DMS153 treated with DMSO at 0.1 percent for 48 hours (cell line): ENCODE measurements around the gene HOXD12.

Experiments
- DNase-seq: peaks from one replicate; lab custom pipeline; 2025; ENCODE audit not compliant: unreplicated experiment; lab: John Stamatoyannopoulos, UW

HOXD12 gene, protein sequence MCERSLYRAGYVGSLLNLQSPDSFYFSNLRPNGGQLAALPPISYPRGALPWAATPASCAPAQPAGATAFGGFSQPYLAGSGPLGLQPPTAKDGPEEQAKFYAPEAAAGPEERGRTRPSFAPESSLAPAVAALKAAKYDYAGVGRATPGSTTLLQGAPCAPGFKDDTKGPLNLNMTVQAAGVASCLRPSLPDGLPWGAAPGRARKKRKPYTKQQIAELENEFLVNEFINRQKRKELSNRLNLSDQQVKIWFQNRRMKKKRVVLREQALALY

DNA sequence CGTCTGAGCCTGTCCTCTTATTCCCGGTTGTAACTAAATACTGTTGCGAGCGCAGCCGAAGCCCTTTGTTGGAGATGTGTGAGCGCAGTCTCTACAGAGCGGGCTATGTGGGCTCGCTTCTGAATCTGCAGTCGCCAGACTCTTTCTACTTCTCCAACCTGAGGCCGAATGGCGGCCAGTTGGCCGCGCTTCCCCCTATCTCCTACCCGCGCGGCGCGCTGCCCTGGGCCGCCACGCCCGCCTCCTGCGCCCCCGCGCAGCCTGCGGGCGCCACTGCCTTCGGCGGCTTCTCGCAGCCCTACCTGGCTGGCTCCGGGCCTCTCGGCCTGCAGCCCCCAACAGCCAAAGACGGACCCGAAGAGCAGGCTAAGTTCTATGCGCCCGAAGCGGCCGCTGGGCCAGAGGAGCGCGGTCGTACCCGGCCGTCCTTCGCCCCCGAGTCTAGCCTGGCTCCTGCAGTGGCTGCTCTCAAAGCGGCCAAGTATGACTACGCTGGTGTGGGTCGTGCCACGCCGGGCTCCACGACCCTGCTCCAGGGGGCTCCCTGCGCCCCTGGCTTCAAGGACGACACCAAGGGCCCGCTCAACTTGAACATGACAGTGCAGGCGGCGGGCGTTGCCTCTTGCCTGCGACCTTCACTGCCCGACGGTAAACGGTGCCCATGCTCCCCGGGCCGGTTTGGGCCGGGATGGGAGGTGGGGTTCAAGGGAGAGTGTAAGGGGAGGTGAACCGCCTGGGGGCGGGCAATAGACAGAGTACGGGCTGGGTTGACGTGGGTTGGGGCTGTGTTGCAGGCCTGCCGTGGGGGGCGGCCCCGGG is at the start of gene HOXD12:
Gene HOXD12 (plus strand): TSS at position 68 of the 819 bp plus-strand sequence. CDS start 7 bp downstream, at position 75.
- DNase-seq: no peak

- DNase-seq: peak; percentile 70
These were observed 43.2 kb upstream of the HOXD12 start for GRCh38 chr2:176056406-176056805.

- peak; percentile 53 for DNase-seq
These were observed 35.6 kb upstream of the HOXD12 start for GRCh38 chr2:176063958-176064357.

DNA sequence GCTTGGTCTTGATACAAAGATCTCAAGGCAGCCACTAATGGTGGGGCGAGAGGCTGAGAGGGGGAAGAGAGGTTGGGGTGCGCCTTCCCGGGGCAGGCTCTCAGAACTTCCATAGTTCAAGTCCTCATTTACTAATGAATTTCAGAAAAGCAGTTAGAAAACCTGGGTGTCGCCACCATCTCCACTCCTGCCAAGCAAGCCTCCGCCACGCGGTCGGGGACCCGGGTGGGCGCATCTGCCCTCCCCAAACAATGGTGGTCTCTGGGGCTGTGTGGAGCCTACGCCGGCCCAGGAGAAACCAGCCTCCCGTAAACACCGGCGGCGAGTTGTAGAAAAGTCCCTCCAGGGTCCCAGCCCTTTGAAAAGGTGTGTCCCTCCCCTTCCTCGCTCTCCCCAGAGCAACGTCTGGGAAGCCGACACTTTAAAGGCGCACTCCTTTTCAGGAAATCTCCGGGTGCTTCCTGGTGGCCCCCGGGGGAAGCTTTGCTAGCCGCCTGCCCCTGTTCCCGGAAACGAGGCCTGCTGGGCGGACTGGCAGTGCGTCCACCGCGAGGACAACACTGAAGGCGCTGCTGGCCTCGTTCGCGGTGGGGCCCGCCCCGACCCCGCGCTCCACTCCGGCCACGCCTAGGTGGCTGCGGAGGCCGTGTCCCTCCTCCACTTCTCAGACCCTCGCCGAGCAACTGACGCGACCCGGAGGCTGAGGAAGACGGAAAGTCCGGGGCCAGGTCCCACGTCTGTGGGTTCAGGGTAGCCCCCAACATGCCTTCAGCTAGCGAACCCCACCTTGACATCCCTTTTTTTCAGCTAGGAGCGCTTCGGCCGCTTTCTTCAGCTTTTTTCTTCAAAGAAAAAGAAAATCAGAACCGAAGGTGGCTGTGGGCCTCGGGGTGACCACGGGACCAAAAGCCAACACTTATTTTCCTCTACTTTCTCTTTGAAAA is 32.7 kb upstream of the HOXD12 start:
- no peak for DNase-seq

- no peak for DNase-seq
These were observed 31.8 kb upstream of the HOXD12 start for GRCh38 chr2:176067589-176068418.

DNA sequence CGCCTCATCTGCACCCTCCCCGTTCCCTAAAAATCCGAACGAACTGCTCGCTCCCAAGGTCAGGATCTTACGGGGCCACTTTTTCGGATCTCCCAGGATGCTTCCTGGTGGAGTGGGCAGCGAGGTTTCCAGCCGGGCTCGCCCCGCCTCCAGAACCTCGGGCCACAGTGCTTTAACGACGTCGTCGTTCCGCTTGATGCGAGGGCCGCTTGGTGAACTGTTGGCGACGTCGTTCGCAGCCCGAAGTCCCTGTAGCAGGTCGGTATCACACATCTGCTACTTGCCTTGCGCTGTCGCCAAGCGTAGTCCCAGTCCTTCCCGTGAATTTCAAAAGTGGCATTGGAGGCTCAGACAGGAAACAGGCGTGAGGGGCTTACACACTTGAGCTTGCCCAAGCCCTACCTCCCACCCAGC is 31.2 kb upstream of the HOXD12 start:
- DNase-seq: no peak

GRCh38 chr2:176071330-176072291 is 28.0 kb upstream of the HOXD12 start:
- no peak for DNase-seq

- no peak for DNase-seq
These were observed 27.3 kb upstream of the HOXD12 start for GRCh38 chr2:176072292-176072669.

DNA sequence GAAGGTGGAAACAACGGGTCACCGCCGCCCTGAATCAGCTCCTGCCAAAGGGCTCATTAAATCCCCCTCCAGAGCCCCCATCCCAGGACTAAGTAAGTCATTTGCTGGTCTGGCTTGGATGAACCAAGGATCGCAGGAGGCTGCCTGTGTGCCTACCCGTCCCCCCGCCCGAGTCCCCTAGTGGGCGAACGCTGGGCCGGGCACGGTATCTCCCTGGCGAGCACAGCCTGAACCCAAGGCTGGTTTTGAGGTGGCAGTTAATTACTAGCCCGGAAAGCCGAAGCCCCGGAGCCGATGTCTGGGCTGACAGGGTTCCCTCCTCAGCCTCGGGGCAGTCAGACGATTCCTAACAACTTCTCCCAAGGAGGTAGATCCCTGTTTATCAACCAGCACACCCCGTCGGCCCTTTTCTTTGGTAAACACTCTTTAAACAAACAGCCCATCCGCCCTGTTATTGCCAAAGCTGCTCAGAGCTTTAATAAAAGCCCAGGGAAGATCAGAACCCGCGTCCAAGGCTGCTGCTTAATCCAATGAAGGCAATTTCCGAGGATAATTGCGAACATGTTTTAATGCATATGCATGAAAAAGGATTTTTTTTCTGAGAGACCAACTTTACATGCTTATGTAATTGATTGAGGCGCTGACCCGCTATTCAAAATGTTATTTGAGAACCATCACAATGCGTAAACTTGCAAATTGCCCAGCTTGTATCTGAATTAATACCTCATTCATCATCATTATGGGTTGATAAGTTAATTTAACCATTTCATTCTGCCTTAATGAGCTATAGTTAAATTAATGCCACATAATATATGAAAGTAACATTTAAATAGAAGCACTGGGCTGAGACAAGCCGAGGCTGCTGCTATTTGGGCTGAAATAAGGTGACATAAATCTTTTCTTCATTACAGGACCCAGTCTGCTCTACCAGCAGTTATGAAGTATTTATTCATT is 26.4 kb upstream of the HOXD12 start:
- no peak for DNase-seq

- no peak for DNase-seq
These were observed 24.6 kb upstream of the HOXD12 start for GRCh38 chr2:176074919-176075425.

- no peak for DNase-seq
These were observed 24.1 kb upstream of the HOXD12 start for GRCh38 chr2:176075481-176075880.

- no peak for DNase-seq
These were observed 23.5 kb upstream of the HOXD12 start for GRCh38 chr2:176076063-176076462.

DNA sequence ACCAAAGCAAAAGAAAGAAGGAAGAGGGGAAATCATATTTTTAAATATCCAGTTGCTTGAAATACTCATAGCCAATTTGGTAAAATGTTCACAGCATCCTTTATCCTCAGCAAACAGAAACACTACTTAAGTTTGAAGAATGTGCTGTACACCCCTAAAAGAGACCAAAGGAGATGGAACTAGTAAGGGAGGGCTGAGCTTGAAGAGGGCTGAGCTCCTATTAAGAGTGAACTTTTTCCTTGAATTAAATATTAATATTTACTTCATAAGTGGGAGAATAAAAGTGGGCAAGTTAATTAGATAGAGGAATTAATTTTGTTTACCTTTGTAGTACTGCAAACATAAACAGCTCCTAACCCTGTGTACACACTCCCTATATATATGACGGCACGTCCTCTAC is 22.8 kb upstream of the HOXD12 start:
- no peak for DNase-seq

DNA sequence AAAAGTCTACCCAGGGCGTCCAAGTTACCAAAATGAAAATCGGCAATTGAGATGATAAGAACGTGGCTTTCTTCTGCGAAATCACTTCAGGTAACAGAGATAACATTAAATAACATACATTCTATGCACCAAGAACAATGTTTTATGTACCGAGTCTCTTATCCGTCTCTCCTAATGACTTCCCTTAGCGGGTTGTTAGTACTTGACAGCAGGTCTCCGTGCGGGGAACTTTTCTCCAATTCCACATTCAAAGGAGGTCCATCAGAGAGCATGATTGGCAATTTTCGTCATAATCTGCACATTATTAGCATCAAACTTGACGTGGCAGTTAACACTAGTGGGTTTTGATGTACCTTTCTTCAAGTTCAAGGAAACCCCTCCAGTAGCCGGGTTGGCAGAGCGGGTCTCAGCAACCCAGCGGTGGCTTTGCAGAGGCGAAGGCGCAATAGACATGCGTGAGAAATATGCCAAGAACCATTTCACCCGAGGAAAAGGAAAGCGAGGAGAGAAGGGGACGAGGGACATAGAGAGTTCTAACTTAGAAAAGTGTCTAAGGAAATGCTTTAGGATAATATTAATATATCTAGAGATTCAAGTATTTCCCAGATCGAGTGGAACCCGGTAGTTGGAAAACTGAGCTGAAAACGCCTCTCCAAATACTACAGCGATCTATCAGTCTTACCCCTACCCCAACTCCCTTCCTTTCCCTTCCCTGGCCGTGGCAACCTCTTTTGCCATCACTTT is 20.9 kb upstream of the HOXD12 start:
- no peak for DNase-seq

DNA sequence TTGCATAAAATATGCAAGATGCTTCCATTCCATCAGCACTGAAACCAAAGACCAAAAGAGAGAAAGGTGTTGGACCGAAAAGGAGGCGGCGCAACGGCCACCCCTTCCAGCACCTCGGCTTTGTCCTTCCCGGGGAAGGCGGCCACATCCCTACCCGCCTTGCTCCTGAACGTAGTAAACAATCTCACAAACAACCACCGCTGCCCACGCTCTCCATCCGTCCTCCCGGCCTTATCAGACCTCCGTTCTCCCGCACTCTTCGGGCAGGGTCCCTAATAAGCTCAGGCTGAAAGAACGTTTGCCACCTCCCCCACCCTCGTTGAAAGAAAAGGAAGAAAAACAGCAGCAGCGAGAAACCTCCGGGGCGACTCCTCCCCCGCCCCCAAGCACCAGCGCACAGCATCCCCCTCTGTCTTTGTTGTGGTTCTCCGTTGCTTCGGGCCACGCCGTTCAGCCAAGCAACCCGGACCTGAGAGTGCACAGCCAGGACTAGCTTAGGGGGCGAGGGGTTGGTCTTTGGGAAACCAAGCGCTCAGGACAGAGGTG is 20.2 kb upstream of the HOXD12 start:
- no peak for DNase-seq

- DNase-seq: no peak
These were observed 19.6 kb upstream of the HOXD12 start for GRCh38 chr2:176079831-176080539.
